ENCODE results near the gene FXR2.

FXR2 gene

GRCh38 chr17:7544911-7545310 is 69.8 kb downstream of the FXR2 start:
- no peak for DNase-seq
